ENCODE data around the gene NAPB. TPM values are rescaled to one million over a fixed set of nuclear protein-coding genes. Genes with fewer than 3 reads are reported as not detected.

Gene NAPB
- total RNA-seq, 4 donors from 2014 or later: 4.0 to 20.5 (median 12.0) TPM

- 83% methylated on average over 2 of the region's 2 CpGs for WGBS, 2 donors (ENCODE audit: low coverage in 1 of 2)
- H3K27me3 ChIP-seq: no peaks in the 10 kb centered on the region
- in situ Hi-C loops (cut with MboI; ENCODE audit: low pct_ligation_motif_present in 1 of 4, low pct_unique_long_range_greater_than_20kb in 1 of 4, low sequenced_read_pairs in 3 of 4): no loop called here
- peaks cover 0 to 8% (median under 1%) of the 10 kb centered on the region in 4 donors for H3K36me3 ChIP-seq
- DNase-seq: no peak
- no peak for TF ChIP-seq EP300 (IDR thresholded peaks at IDR 0.05; ENCODE audit: low read depth)
- TF ChIP-seq POLR2A (IDR thresholded peaks at IDR 0.05): no peak
- no peak for TF ChIP-seq POLR2AphosphoS5 (IDR thresholded peaks at IDR 0.05)
- TF ChIP-seq CTCF (IDR thresholded peaks at IDR 0.05): no peak
- peaks cover 0 to 3% (median 0%) of the 10 kb centered on the region in 4 donors for H3K4me1 ChIP-seq
- no peak overlapping the region for H3K27ac ChIP-seq
- H3K4me3 ChIP-seq: no peak overlapping the region
- intact Hi-C loops (cut with DNase I; ENCODE audit: low total_unique reads): no loop called here
- no peaks in the 10 kb centered on the region for H3K9me3 ChIP-seq
These were observed 23.3 kb downstream of the NAPB start for GRCh38 chr20:23397961-23398360.

DNA sequence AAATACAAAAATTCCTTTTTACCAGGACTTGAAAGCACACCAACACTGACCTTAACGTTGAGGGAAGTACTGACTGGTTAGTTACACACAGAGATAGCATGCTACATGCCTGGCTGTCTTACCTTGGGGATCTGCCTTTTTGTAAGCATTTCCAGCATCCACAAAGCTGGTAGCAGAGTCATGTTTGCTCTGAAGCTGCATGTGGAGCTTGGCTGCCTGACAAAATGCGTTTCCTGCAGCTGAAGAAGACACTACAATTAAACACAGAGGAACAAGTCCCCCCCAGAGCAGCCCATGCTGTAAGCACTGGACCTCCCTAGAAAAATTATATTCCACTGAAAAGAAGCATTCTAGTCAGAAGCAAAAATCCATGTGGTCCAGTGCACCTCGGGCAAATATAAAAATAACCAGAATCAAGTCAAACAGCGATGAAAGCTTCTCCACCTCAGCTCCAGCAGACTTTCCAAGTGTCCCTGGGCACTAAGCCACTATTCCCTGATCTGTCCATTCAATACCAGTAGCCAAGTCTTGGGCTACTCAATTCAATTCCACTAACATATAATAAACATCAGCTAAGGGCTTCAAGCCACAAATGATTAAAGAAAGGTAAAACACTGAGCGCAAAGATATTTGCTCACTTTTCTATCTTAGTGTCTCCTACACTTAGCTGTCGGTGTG, 24.2 kb downstream of the NAPB start:
- Histone ChIP-seq H3K27ac (no peak overlapping the region), H3K36me3 (peaks cover 0 to 17% (median 4%) of the 10 kb centered on the region in 4 donors), H3K9me3 (no peaks in the 10 kb centered on the region), H3K4me1 (peaks cover 0 to 3% (median 0%) of the 10 kb centered on the region in 4 donors), H3K4me3 (no peak overlapping the region), H3K27me3 (no peaks in the 10 kb centered on the region)
- 54 to 96% methylated on average over 3 to 6 of the region's 6 CpGs for WGBS, 2 donors (ENCODE audit: low coverage in 1 of 2)
- TF ChIP-seq POLR2A (IDR thresholded peaks at IDR 0.05) (no peak), POLR2AphosphoS5 (IDR thresholded peaks at IDR 0.05) (no peak), EP300 (IDR thresholded peaks at IDR 0.05; ENCODE audit: low read depth) (no peak), CTCF (IDR thresholded peaks at IDR 0.05) (no peak)
- intact Hi-C loops (cut with DNase I; ENCODE audit: low total_unique reads) (no loop called here), in situ Hi-C loops (cut with MboI; ENCODE audit: low pct_ligation_motif_present in 1 of 4, low pct_unique_long_range_greater_than_20kb in 1 of 4, low sequenced_read_pairs in 3 of 4) (no loop called here)
- DNase-seq: no peak

DNA sequence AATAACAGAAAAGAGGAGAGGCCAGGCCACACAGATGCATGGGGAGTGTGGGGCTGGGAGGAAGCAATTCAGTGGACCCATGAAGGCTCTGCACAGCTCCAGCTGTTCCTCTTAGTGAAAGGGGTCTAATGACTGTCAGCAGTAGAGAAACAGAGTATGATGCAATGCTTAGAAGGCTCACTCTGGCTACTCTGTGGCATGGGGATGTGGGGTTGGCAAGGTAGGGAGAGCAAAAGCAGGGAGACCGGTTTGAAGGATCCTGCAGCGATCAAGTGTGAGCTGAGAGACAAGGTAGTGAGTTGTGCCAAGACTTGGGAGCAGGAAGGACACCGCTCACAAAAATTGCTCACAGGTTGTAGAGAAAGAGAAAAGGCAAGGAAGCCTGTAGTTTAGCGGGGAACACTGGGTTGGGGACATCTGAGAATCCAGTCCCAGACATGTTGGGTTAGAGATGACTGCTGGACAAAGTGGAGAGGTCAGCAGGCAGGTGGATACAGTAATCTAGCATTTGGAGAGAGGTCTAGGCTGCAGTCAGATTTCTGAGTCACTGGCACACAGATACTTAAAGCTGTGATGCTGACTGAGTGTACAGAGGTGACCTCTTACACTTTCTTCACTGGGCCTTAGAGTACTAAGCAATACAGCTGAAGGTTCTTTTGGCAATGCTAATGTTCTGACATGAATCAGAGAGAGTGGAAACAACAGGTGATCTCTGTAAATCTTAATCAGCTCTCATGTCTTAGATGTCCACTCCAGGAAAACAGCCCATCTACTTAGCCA, 27.1 kb downstream of the NAPB start:
- no peaks in the 10 kb centered on the region for H3K9me3 ChIP-seq
- H3K4me1 ChIP-seq: peaks cover 0 to 3% (median 0%) of the 10 kb centered on the region in 4 donors
- intact Hi-C loops (cut with DNase I; ENCODE audit: low total_unique reads): no loop called here
- DNase-seq: no peak
- no peak overlapping the region for H3K4me3 ChIP-seq
- no peak overlapping the region for H3K27ac ChIP-seq
- no peaks in the 10 kb centered on the region for H3K27me3 ChIP-seq
- WGBS, 2 donors (ENCODE audit: low coverage in 1 of 2): 85 to 96% methylated on average over 4 of the region's 4 CpGs
- TF ChIP-seq CTCF (IDR thresholded peaks at IDR 0.05): no peak
- in situ Hi-C loops (cut with MboI; ENCODE audit: low pct_ligation_motif_present in 1 of 4, low pct_unique_long_range_greater_than_20kb in 1 of 4, low sequenced_read_pairs in 3 of 4): no loop called here
- H3K36me3 ChIP-seq: peaks cover 0 to 19% (median 8%) of the 10 kb centered on the region in 4 donors

DNA sequence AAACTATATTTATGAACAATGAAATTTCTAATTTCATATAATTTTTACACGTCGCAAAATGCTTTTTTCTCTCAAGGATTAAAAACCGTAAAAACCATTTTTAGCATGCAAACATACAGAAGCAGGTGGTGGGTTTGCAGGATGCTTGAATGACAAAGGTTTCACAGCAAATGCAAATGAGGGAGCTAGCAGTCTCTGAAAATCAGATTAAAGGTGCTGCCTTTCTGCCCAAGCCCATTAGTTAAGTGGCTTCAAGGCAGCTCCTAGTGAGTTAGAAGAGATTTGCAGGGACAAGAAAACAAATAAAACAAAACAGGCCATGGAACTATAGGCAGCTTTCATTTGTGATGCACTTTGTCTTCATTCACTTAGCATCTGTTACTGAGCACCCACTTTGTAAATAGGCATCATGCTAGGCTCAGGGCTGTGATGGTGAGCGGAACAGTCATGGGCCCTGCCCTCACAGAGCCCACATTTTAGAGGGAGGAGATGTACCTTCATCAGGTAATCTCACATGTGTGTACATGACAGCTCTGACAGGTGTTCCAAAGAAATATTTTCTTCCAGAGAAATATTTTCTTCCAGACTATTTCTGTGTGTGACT, 29.5 kb downstream of the NAPB start:
- in situ Hi-C loops (cut with MboI; ENCODE audit: low pct_ligation_motif_present in 1 of 4, low pct_unique_long_range_greater_than_20kb in 1 of 4, low sequenced_read_pairs in 3 of 4): no loop called here
- no peak for DNase-seq
- peaks cover 0 to 3% (median 0%) of the 10 kb centered on the region in 4 donors for H3K4me1 ChIP-seq
- no peak overlapping the region for H3K4me3 ChIP-seq
- H3K27me3 ChIP-seq: no peaks in the 10 kb centered on the region
- WGBS, 2 donors (ENCODE audit: low coverage in 1 of 2): 81 to 94% methylated on average over 4 of the region's 4 CpGs
- H3K36me3 ChIP-seq: peaks cover 0 to 26% (median 10%) of the 10 kb centered on the region in 4 donors
- intact Hi-C loops (cut with DNase I; ENCODE audit: low total_unique reads): no loop called here
- H3K9me3 ChIP-seq: no peaks in the 10 kb centered on the region
- TF ChIP-seq EP300 (IDR thresholded peaks at IDR 0.05; ENCODE audit: low read depth): no peak
- no peak for TF ChIP-seq CTCF (IDR thresholded peaks at IDR 0.05)
- TF ChIP-seq POLR2AphosphoS5 (IDR thresholded peaks at IDR 0.05): no peak
- no peak for TF ChIP-seq POLR2A (IDR thresholded peaks at IDR 0.05)
- no peak overlapping the region for H3K27ac ChIP-seq

Measured in transverse colon (tissue), 4 donors.